Measurements from ENCODE around the gene CATSPERZ. TPM values are rescaled to one million over a fixed set of nuclear protein-coding genes. Genes with fewer than 3 reads are reported as not detected.

The CATSPERZ gene
- total and polyA plus RNA-seq, 3 donors from 2014 or later = 278 to 1,116 (median 484) TPM

DNA sequence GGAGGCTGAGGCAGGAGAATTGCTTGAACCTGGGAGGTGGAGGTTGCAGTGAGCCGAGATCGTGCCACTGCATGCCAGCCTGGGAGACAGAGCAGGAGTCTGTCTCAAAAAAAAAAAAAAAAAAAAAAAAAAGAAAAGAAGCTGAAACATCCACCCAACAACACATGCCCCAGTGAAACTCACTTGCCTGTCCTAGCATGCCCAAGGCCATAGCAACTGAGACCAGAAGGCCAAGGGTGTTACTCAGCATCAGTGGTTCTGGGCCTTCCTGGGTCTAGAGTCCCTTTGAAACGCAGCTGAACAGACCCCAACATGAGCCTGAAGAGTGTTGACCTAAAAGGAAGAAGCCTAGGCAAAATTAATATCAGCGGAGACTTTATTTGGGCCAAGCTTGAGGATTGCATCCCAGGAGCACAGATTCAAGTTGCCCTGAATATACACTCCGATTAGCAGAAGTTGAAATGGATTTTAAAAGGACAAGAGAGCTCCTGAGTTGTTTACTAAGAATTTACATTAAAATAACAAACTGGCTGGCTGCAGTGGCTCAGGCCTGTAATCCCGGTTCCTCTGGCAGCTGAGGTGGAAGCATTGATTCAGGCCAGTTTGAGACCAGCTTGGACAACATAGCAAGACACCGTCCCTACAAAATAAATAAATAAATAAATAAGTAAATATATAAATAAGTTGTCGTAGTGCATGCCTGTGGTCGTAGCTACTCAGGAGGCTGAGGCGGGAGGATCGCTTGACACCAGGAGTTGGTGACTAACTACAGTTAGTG lies 24.7 kb downstream of the CATSPERZ start:
- Histone ChIP-seq H3K27me3 (no peaks in the 10 kb centered on the region), H3K36me3 (ENCODE audit: low read depth, missing control alignments) (no peaks in the 10 kb centered on the region), H3K4me3 (no peak overlapping the region), H3K4me1 (peaks cover 10% of the 10 kb centered on the region), H3K27ac (no peak overlapping the region), H3K9me3 (no peaks in the 10 kb centered on the region)
- 89 to 93% methylated on average over 11 of the region's 11 CpGs for WGBS, 2 donors
- DNase-seq = no peak
- no peak for TF ChIP-seq POLR2A (IDR thresholded peaks at IDR 0.05)
- TF ChIP-seq, protein P1, sequence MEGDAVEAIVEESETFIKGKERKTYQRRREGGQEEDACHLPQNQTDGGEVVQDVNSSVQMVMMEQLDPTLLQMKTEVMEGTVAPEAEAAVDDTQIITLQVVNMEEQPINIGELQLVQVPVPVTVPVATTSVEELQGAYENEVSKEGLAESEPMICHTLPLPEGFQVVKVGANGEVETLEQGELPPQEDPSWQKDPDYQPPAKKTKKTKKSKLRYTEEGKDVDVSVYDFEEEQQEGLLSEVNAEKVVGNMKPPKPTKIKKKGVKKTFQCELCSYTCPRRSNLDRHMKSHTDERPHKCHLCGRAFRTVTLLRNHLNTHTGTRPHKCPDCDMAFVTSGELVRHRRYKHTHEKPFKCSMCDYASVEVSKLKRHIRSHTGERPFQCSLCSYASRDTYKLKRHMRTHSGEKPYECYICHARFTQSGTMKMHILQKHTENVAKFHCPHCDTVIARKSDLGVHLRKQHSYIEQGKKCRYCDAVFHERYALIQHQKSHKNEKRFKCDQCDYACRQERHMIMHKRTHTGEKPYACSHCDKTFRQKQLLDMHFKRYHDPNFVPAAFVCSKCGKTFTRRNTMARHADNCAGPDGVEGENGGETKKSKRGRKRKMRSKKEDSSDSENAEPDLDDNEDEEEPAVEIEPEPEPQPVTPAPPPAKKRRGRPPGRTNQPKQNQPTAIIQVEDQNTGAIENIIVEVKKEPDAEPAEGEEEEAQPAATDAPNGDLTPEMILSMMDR (IDR thresholded peaks at IDR 0.05) = no peak
- intact Hi-C loops (cut with DNase I; ENCODE audit: low total_unique reads) = no loop called here

DNA sequence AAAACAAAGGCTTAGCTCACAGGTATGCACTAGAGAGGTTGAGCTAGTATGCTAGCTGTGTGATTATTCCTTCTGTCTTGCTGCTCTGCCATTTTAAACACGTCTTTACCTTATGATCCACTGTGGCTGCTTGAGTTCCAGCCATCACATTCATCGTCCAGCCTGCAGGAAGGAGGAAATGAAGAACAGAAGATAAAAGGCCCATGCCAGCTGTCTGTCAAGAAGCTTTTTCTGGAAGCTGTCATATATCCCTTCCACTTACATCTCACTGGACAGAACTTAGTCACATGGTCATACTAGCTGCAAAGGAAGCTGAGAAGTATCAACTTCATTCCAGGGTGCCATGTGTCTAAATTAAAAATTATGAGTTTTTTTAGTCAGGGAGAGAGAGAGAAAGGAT lies 27.2 kb downstream of the CATSPERZ start:
- H3K4me3 ChIP-seq = no peak overlapping the region
- H3K9me3 ChIP-seq = no peaks in the 10 kb centered on the region
- H3K27ac ChIP-seq = no peak overlapping the region
- DNase-seq = no peak
- H3K36me3 ChIP-seq (ENCODE audit: low read depth, missing control alignments) = no peaks in the 10 kb centered on the region
- H3K4me1 ChIP-seq = peaks cover 17% of the 10 kb centered on the region
- TF ChIP-seq, protein P1 (IDR thresholded peaks at IDR 0.05) = no peak
- WGBS, 2 donors = 96% methylated on average over 2 of the region's 2 CpGs
- H3K27me3 ChIP-seq = no peaks in the 10 kb centered on the region
- intact Hi-C loops (cut with DNase I; ENCODE audit: low total_unique reads) = no loop called here

DNA sequence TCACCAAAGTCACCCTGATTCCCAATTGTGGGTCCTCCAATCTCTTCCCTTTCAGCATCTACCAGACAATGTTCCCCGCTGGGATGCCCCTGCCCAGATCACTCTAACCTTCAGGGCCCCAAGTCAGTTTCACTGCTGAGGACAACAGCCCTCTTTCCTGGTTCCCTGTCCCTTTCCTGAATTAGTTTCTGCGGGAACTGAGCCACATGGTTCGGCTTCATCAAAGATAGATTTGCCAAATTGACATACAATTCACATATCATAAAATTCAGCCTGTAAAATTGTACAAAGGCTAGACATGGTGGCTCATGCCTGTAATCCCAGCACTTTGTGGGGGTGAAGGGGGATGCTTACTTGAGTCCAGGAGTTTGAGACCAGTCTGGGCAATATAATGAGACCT lies 27.8 kb downstream of the CATSPERZ start:
- peaks cover 17% of the 10 kb centered on the region for H3K4me1 ChIP-seq
- intact Hi-C loops (cut with DNase I; ENCODE audit: low total_unique reads) = no loop called here
- 91 to 95% methylated on average over 3 of the region's 3 CpGs for WGBS, 2 donors
- H3K27me3 ChIP-seq = no peaks in the 10 kb centered on the region
- no peak for DNase-seq
- H3K36me3 ChIP-seq (ENCODE audit: low read depth, missing control alignments) = no peaks in the 10 kb centered on the region
- H3K4me3 ChIP-seq = no peak overlapping the region
- no peaks in the 10 kb centered on the region for H3K9me3 ChIP-seq
- TF ChIP-seq POLR2A (IDR thresholded peaks at IDR 0.05) = no peak
- TF ChIP-seq, protein P1 (IDR thresholded peaks at IDR 0.05) = no peak
- no peak overlapping the region for H3K27ac ChIP-seq

DNA sequence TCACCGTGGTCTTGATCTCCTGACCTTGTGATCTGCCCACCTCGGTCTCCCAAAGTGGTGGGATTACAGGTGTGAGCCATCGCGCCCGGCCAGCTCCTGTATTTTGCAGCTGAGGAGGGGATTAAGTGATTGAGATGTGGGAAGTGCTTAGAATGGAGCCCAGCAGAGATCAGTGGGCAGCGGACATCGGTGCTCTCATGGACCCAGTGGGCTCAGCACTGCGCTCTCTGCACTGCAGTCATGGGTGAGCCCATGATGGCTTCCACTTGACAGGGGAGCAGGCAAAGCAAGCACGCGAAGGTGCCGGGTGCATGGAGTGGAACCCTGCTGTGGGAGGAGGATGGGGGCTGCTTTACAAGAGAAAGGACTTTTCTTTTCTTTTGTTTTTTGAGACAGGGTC lies 30.7 kb downstream of the CATSPERZ start:
- Histone ChIP-seq H3K4me3 (no peak overlapping the region), H3K27me3 (no peaks in the 10 kb centered on the region), H3K4me1 (peaks cover 17% of the 10 kb centered on the region), H3K27ac (no peak overlapping the region), H3K9me3 (no peaks in the 10 kb centered on the region), H3K36me3 (ENCODE audit: low read depth, missing control alignments) (no peaks in the 10 kb centered on the region)
- intact Hi-C loops (cut with DNase I; ENCODE audit: low total_unique reads) = no loop called here
- DNase-seq = no peak
- TF ChIP-seq, protein P1 (IDR thresholded peaks at IDR 0.05) = no peak
- TF ChIP-seq POLR2A (IDR thresholded peaks at IDR 0.05) = no peak
- WGBS, 2 donors = 77 to 84% methylated on average over 11 of the region's 11 CpGs

Measured in testis (tissue), 3 donors.